GM10248 (cell line): ENCODE data around the gene NPTX2.

Experiments
- CTCF ChIA-PET: fragments of 300-600 bp; sonication (Branson Sonifier 250); formaldehyde crosslinking; extraction: SDS; loops from one replicate; lab custom pipeline; 2021; ENCODE audit warnings: antibody characterized with exemption; lab: Yijun Ruan, JAX
- POLR2A ChIA-PET: fragments of 350-650 bp; sonication (Branson Sonifier 250); formaldehyde crosslinking; extraction: SDS; loops from one replicate; lab custom pipeline; 2020; ENCODE audit warnings: antibody characterized with exemption; lab: Yijun Ruan, JAX
- DNase-seq: peaks from one replicate; pipeline ENCODE4 v3.0.0; 2012; ENCODE audit errors: extremely low spot score
- CTCF ChIP-seq: IDR thresholded peaks from 2 replicates; pipeline ENCODE4 v1.5.1; 2012; ENCODE audit warnings: mild to moderate bottlenecking, low read depth; ENCODE audit errors: extremely low read depth, missing control alignments, control extremely low read depth

Gene NPTX2

GRCh38 chr7:98659756-98660155 is 42.7 kb downstream of the NPTX2 start:
- ChIA-PET POLR2A (no interaction called here), CTCF (no interaction called here)
- no peak for DNase-seq
- TF ChIP-seq CTCF: no peak

GRCh38 chr7:98661607-98662006 is 44.5 kb downstream of the NPTX2 start:
- POLR2A ChIA-PET: no interaction called here
- CTCF ChIA-PET: no interaction called here
- no peak for DNase-seq
- no peak for TF ChIP-seq CTCF

- no peak for DNase-seq
- no peak for TF ChIP-seq CTCF
- ChIA-PET POLR2A (no interaction called here), CTCF (interaction anchor here (1.3 kb wide), 1 partner anchor 15 kb away, joined by 3 read pairs; no protein-coding TSS in a partner anchor)
These were observed 45.2 kb downstream of the NPTX2 start for GRCh38 chr7:98662289-98662688.

- no peak for TF ChIP-seq CTCF
- DNase-seq: no peak
- CTCF ChIA-PET: no interaction called here
- POLR2A ChIA-PET: no interaction called here
These were observed 47.8 kb downstream of the NPTX2 start for GRCh38 chr7:98664882-98665281.

GRCh38 chr7:98668255-98668654 is 51.2 kb downstream of the NPTX2 start:
- CTCF ChIA-PET: no interaction called here
- POLR2A ChIA-PET: no interaction called here
- no peak for DNase-seq
- TF ChIP-seq CTCF: no peak

GRCh38 chr7:98669329-98670000 is 52.4 kb downstream of the NPTX2 start:
- POLR2A ChIA-PET: no interaction called here
- CTCF ChIA-PET: no interaction called here
- no peak for DNase-seq
- TF ChIP-seq CTCF: no peak

- POLR2A ChIA-PET: no interaction called here
- TF ChIP-seq CTCF: no peak
- CTCF ChIA-PET: no interaction called here
- no peak for DNase-seq
These were observed 53.1 kb downstream of the NPTX2 start for GRCh38 chr7:98670186-98670585.
